ENCODE results near the gene PLEKHD1. TPM values are rescaled to one million over a fixed set of nuclear protein-coding genes. Genes with fewer than 3 reads are reported as not detected.

The PLEKHD1 gene
- total RNA-seq, 5 donors from 2014 or later (not counting 1 experiment from before 2014, with no cell fraction given), result 0.28 to 0.61 (median 0.44) TPM

DNA sequence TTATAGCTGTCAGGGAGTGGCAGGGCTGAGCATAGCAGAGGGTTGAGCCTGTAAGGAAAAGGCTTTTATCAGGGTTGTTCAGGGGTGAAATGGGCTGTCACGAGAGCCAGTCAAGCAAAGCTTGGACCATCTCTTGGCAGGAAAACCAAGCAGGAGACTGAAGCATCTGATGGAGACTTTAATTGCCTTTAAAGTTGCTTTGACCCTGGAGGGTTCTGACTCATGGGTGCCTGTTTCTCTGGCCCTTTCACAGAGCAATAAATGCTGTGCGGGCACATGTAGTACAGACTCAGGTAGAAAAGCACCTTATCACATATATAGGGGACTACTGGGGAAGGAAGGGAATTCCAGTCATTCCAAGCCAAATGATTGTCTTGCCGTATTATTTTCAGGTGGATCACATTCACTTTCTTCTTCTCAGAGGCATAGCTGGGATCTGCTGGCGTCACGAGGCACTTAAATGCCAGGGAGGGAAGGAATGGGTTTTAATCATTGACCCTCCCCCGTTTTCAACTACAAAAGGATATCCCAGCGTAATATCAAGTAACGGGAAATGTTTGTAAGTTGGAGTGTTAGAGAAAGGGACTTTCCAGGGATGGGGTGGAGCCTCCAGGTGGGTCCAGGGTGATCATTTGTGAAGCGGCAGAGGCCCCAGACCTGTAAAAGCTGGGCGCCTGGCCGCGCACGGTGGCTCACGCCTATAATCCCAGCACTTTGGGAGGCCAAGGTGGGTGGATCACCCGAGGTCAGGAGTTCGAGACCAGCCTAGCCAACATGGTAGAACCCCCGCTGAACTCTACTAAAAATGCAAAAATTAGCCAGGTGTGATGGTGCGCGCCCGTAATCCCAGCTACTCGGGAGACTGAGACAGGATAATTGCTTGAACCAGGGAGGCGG lies 34.9 kb downstream of the PLEKHD1 start:
- ChIA-PET POLR2A (no interaction called here), CTCF (no interaction called here)
- peaks cover 0 to 4% (median 0%) of the 10 kb centered on the region in 3 donors for H3K9me3 Mint-ChIP-seq
- ATAC-seq (replicated peaks in 1 of 4) (no peak), DNase-seq (no peak)
- Histone ChIP-seq H3K36me3 (ENCODE audit: control insufficient read depth in 2 of 2, extremely low read depth in 1 of 2, insufficient read depth in 1 of 2, low read length in 1 of 2) (no peaks in the 10 kb centered on the region), H3K27ac (ENCODE audit: low read length) (no peak overlapping the region), H3K4me1 (ENCODE audit: control insufficient read depth in 1 of 2, extremely low read depth in 1 of 2, insufficient read depth in 2 of 2, low read length in 2 of 2) (no peaks in the 10 kb centered on the region), H3K27me3 (replicated peaks in 1 of 2; ENCODE audit: control insufficient read depth in 2 of 2, extremely low read depth in 1 of 2, insufficient read depth in 2 of 2, low read length in 1 of 2) (peaks cover 0 to 23% of the 10 kb centered on the region in 2 experiments), H3K9me3 (no peaks in the 10 kb centered on the region), H3K4me3 (ENCODE audit: control insufficient read depth in 1 of 2, extremely low read depth in 1 of 2, low read length in 1 of 2) (no peak overlapping the region)
- no peak overlapping the region for H3K27ac Mint-ChIP-seq
- 91% methylated on average over 15 of the region's 22 CpGs for WGBS (ENCODE audit: insufficient coverage)
- no peak overlapping the region for H3K4me3 Mint-ChIP-seq
- H3K27me3 Mint-ChIP-seq, result peaks cover 21 to 28% of the 10 kb centered on the region in 2 donors
- H3K4me1 Mint-ChIP-seq, result no peaks in the 10 kb centered on the region
- H3K36me3 Mint-ChIP-seq, result no peaks in the 10 kb centered on the region

DNA sequence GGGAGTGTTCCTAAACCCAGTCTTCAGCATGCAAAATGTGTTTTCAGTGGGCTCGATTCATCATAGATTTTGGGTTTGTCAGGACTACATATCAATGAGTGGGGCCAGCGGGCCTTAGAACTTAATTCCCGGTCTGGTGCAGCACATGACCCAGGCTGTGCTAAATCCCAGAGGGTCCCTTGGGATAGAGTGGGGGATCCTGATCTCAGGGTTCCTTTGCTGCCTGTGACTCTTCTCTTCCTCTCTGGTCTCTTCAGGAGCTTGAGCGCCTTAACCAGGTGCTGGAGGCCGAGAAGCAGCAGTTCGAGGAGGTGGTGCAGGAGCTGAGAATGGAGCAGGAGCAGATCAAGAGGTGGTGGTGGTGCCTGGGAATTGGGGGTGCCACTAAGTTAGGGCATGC lies 37.5 kb downstream of the PLEKHD1 start:
- no peaks in the 10 kb centered on the region for H3K36me3 ChIP-seq (ENCODE audit: control insufficient read depth in 2 of 2, extremely low read depth in 1 of 2, insufficient read depth in 1 of 2, low read length in 1 of 2)
- peaks cover 0 to 19% of the 10 kb centered on the region in 2 experiments for H3K27me3 ChIP-seq (replicated peaks in 1 of 2; ENCODE audit: control insufficient read depth in 2 of 2, extremely low read depth in 1 of 2, insufficient read depth in 2 of 2, low read length in 1 of 2)
- DNase-seq (no peak), ATAC-seq (replicated peaks in 1 of 4) (no peak)
- CTCF ChIA-PET, result no interaction called here
- Mint-ChIP-seq H3K4me3 (no peak overlapping the region), H3K36me3 (no peaks in the 10 kb centered on the region), H3K4me1 (no peaks in the 10 kb centered on the region), H3K9me3 (no peaks in the 10 kb centered on the region), H3K27ac (no peak overlapping the region), H3K27me3 (peaks cover 18% of the 10 kb centered on the region in 2 donors)
- H3K4me1 ChIP-seq (ENCODE audit: control insufficient read depth in 1 of 2, extremely low read depth in 1 of 2, insufficient read depth in 2 of 2, low read length in 2 of 2), result no peaks in the 10 kb centered on the region
- POLR2A ChIA-PET, result no interaction called here
- 75% methylated on average over 3 of the region's 6 CpGs for WGBS (ENCODE audit: insufficient coverage)
- H3K4me3 ChIP-seq (ENCODE audit: control insufficient read depth in 1 of 2, extremely low read depth in 1 of 2, low read length in 1 of 2), result no peak overlapping the region
- H3K9me3 ChIP-seq, result no peaks in the 10 kb centered on the region
- no peak overlapping the region for H3K27ac ChIP-seq (ENCODE audit: low read length)

DNA sequence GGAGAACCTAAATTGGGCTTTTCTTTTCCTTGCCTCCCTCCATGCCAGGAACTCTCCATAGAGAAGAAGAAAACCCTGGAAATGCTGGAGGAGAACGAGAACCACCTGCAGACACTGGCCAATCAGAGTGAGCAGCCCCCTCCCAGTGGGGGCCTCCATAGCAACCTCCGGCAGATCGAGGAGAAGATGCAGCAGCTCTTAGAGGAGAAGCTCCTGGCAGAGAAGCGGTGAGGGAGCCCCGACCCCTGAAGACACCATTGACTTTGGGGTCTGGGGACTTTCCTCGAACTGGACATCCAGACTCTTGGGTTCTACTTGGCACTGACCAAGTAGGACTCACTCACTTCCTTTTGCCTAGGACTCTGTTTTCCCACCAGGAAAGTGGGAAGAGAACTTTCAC lies 41.4 kb downstream of the PLEKHD1 start:
- POLR2A ChIA-PET, result no interaction called here
- H3K36me3 ChIP-seq (ENCODE audit: control insufficient read depth in 2 of 2, extremely low read depth in 1 of 2, insufficient read depth in 1 of 2, low read length in 1 of 2), result no peaks in the 10 kb centered on the region
- no peak overlapping the region for H3K27ac Mint-ChIP-seq

DNA sequence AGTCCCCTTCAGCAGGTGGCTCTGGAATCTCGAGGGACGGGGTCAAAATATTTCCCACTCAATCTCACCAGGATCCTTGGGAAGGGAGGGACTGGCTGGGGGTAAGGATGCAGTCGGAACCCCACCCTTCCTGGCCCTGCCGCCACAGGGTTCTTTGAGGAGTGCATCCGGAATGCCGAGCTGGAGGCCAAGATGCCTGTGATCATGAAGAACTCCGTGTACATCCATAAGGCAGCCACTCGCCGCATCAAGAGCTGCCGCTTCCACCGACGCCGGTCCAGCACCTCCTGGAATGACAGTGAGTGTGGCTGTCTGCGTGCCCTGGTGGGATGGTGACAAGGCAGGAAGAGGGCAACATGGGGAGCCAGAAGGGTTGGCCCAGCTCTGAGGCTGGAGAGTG lies 43.1 kb downstream of the PLEKHD1 start:
- H3K4me3 ChIP-seq (ENCODE audit: control insufficient read depth in 1 of 2, extremely low read depth in 1 of 2, low read length in 1 of 2), result no peak overlapping the region
- H3K9me3 ChIP-seq, result no peaks in the 10 kb centered on the region
- peaks cover 0 to 18% of the 10 kb centered on the region in 2 experiments for H3K27me3 ChIP-seq (replicated peaks in 1 of 2; ENCODE audit: control insufficient read depth in 2 of 2, extremely low read depth in 1 of 2, insufficient read depth in 2 of 2, low read length in 1 of 2)
- Mint-ChIP-seq H3K36me3 (no peaks in the 10 kb centered on the region), H3K27me3 (peaks cover 3 to 11% of the 10 kb centered on the region in 2 donors), H3K27ac (no peak overlapping the region), H3K4me3 (no peak overlapping the region), H3K9me3 (no peaks in the 10 kb centered on the region), H3K4me1 (no peaks in the 10 kb centered on the region)
- H3K4me1 ChIP-seq (ENCODE audit: control insufficient read depth in 1 of 2, extremely low read depth in 1 of 2, insufficient read depth in 2 of 2, low read length in 2 of 2), result no peaks in the 10 kb centered on the region
- H3K27ac ChIP-seq (ENCODE audit: low read length), result no peak overlapping the region
- no peak for ATAC-seq (replicated peaks in 1 of 4)
- 90% methylated on average over 11 of the region's 14 CpGs for WGBS (ENCODE audit: insufficient coverage)
- ChIA-PET CTCF (no interaction called here), POLR2A (no interaction called here)
- DNase-seq, result no peak
- no peaks in the 10 kb centered on the region for H3K36me3 ChIP-seq (ENCODE audit: control insufficient read depth in 2 of 2, extremely low read depth in 1 of 2, insufficient read depth in 1 of 2, low read length in 1 of 2)

More for the DNA sequence above, 41.4 kb downstream of the PLEKHD1 start:
- DNase-seq, result no peak
- H3K9me3 ChIP-seq, result no peaks in the 10 kb centered on the region
- CTCF ChIA-PET, result no interaction called here
- H3K4me3 Mint-ChIP-seq, result no peak overlapping the region
- H3K27me3 Mint-ChIP-seq, result peaks cover 6% of the 10 kb centered on the region in 2 donors
- no peaks in the 10 kb centered on the region for H3K36me3 Mint-ChIP-seq
- H3K9me3 Mint-ChIP-seq, result no peaks in the 10 kb centered on the region
- H3K4me1 ChIP-seq (ENCODE audit: control insufficient read depth in 1 of 2, extremely low read depth in 1 of 2, insufficient read depth in 2 of 2, low read length in 2 of 2), result no peaks in the 10 kb centered on the region
- H3K4me1 Mint-ChIP-seq, result no peaks in the 10 kb centered on the region
- ATAC-seq (replicated peaks in 1 of 4), result no peak
- no peak overlapping the region for H3K27ac ChIP-seq (ENCODE audit: low read length)
- WGBS (ENCODE audit: insufficient coverage), result 68% methylated on average over 5 of the region's 6 CpGs
- no peak overlapping the region for H3K4me3 ChIP-seq (ENCODE audit: control insufficient read depth in 1 of 2, extremely low read depth in 1 of 2, low read length in 1 of 2)
- H3K27me3 ChIP-seq (replicated peaks in 1 of 2; ENCODE audit: control insufficient read depth in 2 of 2, extremely low read depth in 1 of 2, insufficient read depth in 2 of 2, low read length in 1 of 2), result peaks cover 0 to 26% of the 10 kb centered on the region in 2 experiments

DNA sequence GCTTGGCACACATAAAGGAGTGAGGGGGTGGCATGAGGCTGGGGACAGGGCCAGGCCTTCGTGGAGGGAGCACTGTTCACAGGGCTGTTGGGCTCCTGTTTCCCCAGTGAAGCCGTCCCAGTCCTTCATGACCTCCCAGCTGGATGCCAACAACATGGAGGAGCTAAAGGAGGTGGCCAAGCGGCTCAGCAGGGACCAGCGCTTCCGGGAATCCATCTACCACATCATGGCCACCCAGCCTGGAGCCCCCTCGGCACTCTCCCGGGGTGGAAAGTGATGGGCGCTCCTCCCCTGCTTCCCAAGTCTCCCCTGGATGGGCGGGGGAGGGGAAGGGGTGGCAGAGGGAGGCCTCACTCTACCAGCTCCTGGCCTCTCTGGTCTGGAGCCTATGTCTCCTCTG lies 43.6 kb downstream of the PLEKHD1 start:
- DNase-seq (no peak), ATAC-seq (replicated peaks in 1 of 4) (no peak)
- no peak overlapping the region for H3K4me3 ChIP-seq (ENCODE audit: control insufficient read depth in 1 of 2, extremely low read depth in 1 of 2, low read length in 1 of 2)
- H3K4me3 Mint-ChIP-seq, result no peak overlapping the region
- H3K4me1 ChIP-seq (ENCODE audit: control insufficient read depth in 1 of 2, extremely low read depth in 1 of 2, insufficient read depth in 2 of 2, low read length in 2 of 2), result no peaks in the 10 kb centered on the region
- no peak overlapping the region for H3K27ac ChIP-seq (ENCODE audit: low read length)
- CTCF ChIA-PET, result no interaction called here
- no peak overlapping the region for H3K27ac Mint-ChIP-seq
- no peaks in the 10 kb centered on the region for H3K9me3 Mint-ChIP-seq
- H3K27me3 Mint-ChIP-seq, result peaks cover 3 to 12% of the 10 kb centered on the region in 2 donors
- 17% methylated on average over 1 of the region's 9 CpGs for WGBS (ENCODE audit: insufficient coverage)
- H3K36me3 Mint-ChIP-seq, result no peaks in the 10 kb centered on the region
- no peaks in the 10 kb centered on the region for H3K9me3 ChIP-seq
- H3K27me3 ChIP-seq (replicated peaks in 1 of 2; ENCODE audit: control insufficient read depth in 2 of 2, extremely low read depth in 1 of 2, insufficient read depth in 2 of 2, low read length in 1 of 2), result peaks cover 0 to 21% of the 10 kb centered on the region in 2 experiments
- no peaks in the 10 kb centered on the region for H3K36me3 ChIP-seq (ENCODE audit: control insufficient read depth in 2 of 2, extremely low read depth in 1 of 2, insufficient read depth in 1 of 2, low read length in 1 of 2)
- no peaks in the 10 kb centered on the region for H3K4me1 Mint-ChIP-seq
- POLR2A ChIA-PET, result no interaction called here

DNA sequence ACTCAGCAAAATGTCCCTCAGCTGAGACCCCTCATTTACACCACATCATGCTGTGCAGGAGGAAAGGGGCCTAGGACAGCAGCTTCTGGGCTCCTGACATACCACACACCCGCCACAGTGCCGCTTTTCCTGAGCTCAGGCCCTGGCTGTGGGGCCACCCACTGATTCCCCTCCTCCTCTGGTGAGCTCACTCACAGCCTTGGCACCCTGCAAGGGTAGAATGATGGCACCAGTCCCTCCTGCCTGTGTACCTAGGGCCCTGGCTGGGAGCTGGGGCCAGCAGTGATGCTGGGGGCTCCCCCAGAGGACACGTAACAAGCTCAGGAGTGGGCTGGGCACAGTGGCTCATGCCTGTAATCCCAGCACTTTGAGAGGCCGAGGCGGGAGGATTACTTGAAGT lies 44.4 kb downstream of the PLEKHD1 start:
- H3K27me3 ChIP-seq (replicated peaks in 1 of 2; ENCODE audit: control insufficient read depth in 2 of 2, extremely low read depth in 1 of 2, insufficient read depth in 2 of 2, low read length in 1 of 2), result peaks cover 0 to 23% of the 10 kb centered on the region in 2 experiments
- Mint-ChIP-seq H3K27me3 (peaks cover 6 to 15% of the 10 kb centered on the region in 2 donors), H3K4me3 (no peak overlapping the region), H3K27ac (no peak overlapping the region), H3K4me1 (no peaks in the 10 kb centered on the region), H3K9me3 (no peaks in the 10 kb centered on the region), H3K36me3 (no peaks in the 10 kb centered on the region)
- no peak for ATAC-seq (replicated peaks in 1 of 4)
- H3K36me3 ChIP-seq (ENCODE audit: control insufficient read depth in 2 of 2, extremely low read depth in 1 of 2, insufficient read depth in 1 of 2, low read length in 1 of 2), result no peaks in the 10 kb centered on the region
- no peak overlapping the region for H3K4me3 ChIP-seq (ENCODE audit: control insufficient read depth in 1 of 2, extremely low read depth in 1 of 2, low read length in 1 of 2)
- H3K27ac ChIP-seq (ENCODE audit: low read length), result no peak overlapping the region
- WGBS (ENCODE audit: insufficient coverage), result 90% methylated on average over 3 of the region's 5 CpGs
- no peaks in the 10 kb centered on the region for H3K4me1 ChIP-seq (ENCODE audit: control insufficient read depth in 1 of 2, extremely low read depth in 1 of 2, insufficient read depth in 2 of 2, low read length in 2 of 2)
- no peaks in the 10 kb centered on the region for H3K9me3 ChIP-seq
- ChIA-PET POLR2A (no interaction called here), CTCF (no interaction called here)
- no peak for DNase-seq
